ENCODE data around the gene PCDH9.

PCDH9 gene

GRCh38 chr13:66323745-66324347 lies 906.3 kb downstream of the PCDH9 start:
- TF ChIP-seq CTCF (IDR thresholded peaks at IDR 0.05), result no peak

- no peak for TF ChIP-seq CTCF (IDR thresholded peaks at IDR 0.05)
Measured at GRCh38 chr13:66322936-66323335, 907.2 kb downstream of the PCDH9 start.

GRCh38 chr13:66322193-66322740 lies 907.9 kb downstream of the PCDH9 start:
- TF ChIP-seq CTCF (IDR thresholded peaks at IDR 0.05), result no peak

- TF ChIP-seq CTCF (IDR thresholded peaks at IDR 0.05), result no peak
Measured at GRCh38 chr13:66314911-66315310, 915.2 kb downstream of the PCDH9 start.

GRCh38 chr13:66313413-66313812 lies 916.7 kb downstream of the PCDH9 start:
- no peak for TF ChIP-seq CTCF (IDR thresholded peaks at IDR 0.05)

- no peak for TF ChIP-seq CTCF (IDR thresholded peaks at IDR 0.05)
Measured at GRCh38 chr13:66312312-66313087, 917.6 kb downstream of the PCDH9 start.

- no peak for TF ChIP-seq CTCF (IDR thresholded peaks at IDR 0.05)
Measured at GRCh38 chr13:66305961-66306617, 924.0 kb downstream of the PCDH9 start.

Data from LNCAP (cell line).